Right atrium auricular region (tissue), 2 donors: ENCODE measurements around the gene OTOF. TPM values are rescaled to one million over a fixed set of nuclear protein-coding genes. Genes with fewer than 3 reads are reported as not detected.
A peak's percentile ranks its signal among the peaks of the same experiment; 100 is the strongest.

Experiments used
- DNase-seq: peaks from one replicate; pipeline ENCODE4 v3.0.0-alpha.2; 2019; ENCODE audit warnings: low spot score
- H3K27ac ChIP-seq, 2 donors: fragments of 200-600 bp; sonication (generic); 1 replicate in 1 of 2; 2 replicates in 1 of 2; pipeline ENCODE4 v1.5.1; 2016 to 2019
- H3K27me3 ChIP-seq, 2 donors: fragments of 200-600 bp; sonication (generic); one replicate each; pipeline versions ENCODE4 v1.5.1 to v1.6.0; 2017 to 2019
- H3K36me3 ChIP-seq: fragments of 200-600 bp; sonication (generic); one replicate; pipeline ENCODE4 v1.5.1; 2016
- H3K4me1 ChIP-seq, 2 donors: fragments of 200-600 bp; sonication (generic); one replicate each; pipeline versions ENCODE4 v1.5.1 to v1.6.0; 2017 to 2019
- H3K4me3 ChIP-seq, 2 donors: fragments of 200-600 bp; sonication (generic); 1 replicate in 1 of 2; 2 replicates in 1 of 2; pipeline ENCODE4 v1.5.1; 2017 to 2019; ENCODE audit warnings: mild to moderate bottlenecking in 1 of 2, moderate library complexity in 1 of 2
- H3K9me3 ChIP-seq, 2 donors: fragments of 200-600 bp; sonication (generic); one replicate each; pipeline ENCODE4 v1.5.1; 2019
- CTCF ChIP-seq, 2 donors: fragments of 200-600 bp; sonication (generic); IDR thresholded peaks; one replicate each; pipeline ENCODE4 v1.5.1; 2019; ENCODE audit warnings: antibody characterized with exemption in 2 of 2
- total RNA-seq, 2 donors: library from RNA; depleted of rRNA; stranded (reverse); fragments of >200 nt; gene quantifications; one replicate each; pipeline ENCODE4 v1.1.0, GENCODE V29; 2016

The OTOF gene
- total RNA-seq, 2 donors from 2014 or later: 0.08 to 0.33 TPM

DNA sequence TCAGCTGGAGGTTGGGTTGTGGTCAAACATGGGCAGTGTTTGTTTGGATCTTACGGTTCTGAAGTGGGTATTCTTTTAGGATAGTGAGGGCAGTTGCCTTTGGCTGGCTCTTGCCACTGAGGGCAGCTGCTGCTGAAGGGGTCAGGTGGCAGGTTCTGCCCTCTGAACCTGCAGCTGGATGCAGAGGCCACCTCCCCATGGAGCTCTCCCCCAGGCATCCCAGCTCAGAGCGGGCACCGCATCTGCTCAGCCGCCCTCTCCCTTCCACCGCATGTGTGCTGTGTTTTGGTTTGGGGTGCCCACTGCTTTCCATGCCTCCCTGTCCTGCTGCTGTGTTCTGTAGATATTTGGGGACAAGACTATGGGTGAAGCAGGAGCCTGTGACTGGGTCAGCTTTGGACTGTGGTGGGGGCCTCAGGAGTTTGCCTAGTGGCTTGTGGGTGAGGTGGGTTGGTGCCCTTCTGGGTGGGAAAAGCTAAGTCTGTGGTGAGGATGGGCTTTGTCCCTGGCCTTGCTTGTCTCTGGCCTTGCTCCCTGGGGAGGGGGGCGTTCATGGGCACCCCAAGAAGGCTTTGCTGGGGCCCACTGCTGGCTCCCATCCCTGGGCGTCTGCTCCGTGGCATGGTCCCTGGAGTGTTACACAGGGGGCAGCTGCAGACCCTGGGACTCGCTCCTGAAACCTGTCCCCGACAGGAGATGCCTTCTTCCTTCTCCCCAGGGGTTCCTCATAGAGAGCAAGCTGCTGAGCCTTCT is 28.5 kb downstream of the OTOF start:
- no peaks in the 10 kb centered on the region for H3K36me3 ChIP-seq
- peak; percentile 16 for DNase-seq
- no peak overlapping the region for H3K27ac ChIP-seq
- no peaks in the 10 kb centered on the region for H3K4me1 ChIP-seq
- no peaks in the 10 kb centered on the region for H3K27me3 ChIP-seq
- H3K4me3 ChIP-seq: no peak overlapping the region
- no peak for TF ChIP-seq CTCF (IDR thresholded peaks at IDR 0.05)
- H3K9me3 ChIP-seq: no peaks in the 10 kb centered on the region

DNA sequence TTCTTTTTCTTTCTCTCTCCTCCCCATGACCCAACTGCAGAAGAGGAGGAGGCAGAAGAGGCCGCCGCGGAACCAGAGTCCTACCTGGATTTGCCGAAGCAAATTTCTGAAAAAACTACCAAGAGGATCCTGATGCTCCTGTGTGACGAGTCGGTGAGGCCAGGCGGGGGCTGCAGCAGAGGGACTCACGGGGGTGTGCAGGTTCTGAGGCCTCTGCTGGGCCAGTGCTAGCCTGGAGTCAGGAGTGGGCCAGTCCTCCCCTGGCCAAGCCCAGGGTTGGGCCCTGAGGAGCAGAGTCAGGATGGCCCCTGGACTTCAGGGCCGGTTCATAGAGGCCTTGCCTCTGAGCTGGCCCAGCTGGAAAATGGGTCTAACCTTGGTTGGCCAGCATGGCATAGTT is 29.3 kb downstream of the OTOF start:
- no peak for TF ChIP-seq CTCF (IDR thresholded peaks at IDR 0.05)
- no peak overlapping the region for H3K27ac ChIP-seq
- H3K4me3 ChIP-seq: no peak overlapping the region
- H3K36me3 ChIP-seq: no peaks in the 10 kb centered on the region
- H3K27me3 ChIP-seq: no peaks in the 10 kb centered on the region
- no peaks in the 10 kb centered on the region for H3K9me3 ChIP-seq
- peak; percentile 46 for DNase-seq
- H3K4me1 ChIP-seq: no peaks in the 10 kb centered on the region

DNA sequence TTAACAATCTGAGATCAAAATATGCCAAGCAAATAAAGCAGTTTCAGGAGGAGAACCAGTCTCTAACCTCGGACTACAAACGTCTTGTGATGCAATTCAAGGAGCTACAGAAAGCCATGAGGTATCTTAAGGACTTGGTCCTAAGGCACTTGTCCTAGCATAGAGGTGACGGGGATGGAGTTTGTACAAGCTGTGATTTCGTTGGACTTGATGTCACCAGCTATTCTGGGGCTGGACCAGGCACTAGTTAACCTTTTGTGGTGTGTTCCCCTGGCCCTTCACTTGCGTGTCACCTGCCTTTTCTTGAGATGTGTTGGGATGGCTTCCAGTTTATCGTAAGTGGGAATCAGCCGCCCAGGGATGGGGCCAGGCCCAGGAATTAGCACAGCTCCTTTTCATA is 33.7 kb downstream of the OTOF start:
- no peak for TF ChIP-seq CTCF (IDR thresholded peaks at IDR 0.05)
- no peaks in the 10 kb centered on the region for H3K4me1 ChIP-seq
- peak; percentile 23 for DNase-seq
- no peak overlapping the region for H3K27ac ChIP-seq
- H3K36me3 ChIP-seq: no peaks in the 10 kb centered on the region
- H3K4me3 ChIP-seq: no peak overlapping the region
- H3K27me3 ChIP-seq: no peaks in the 10 kb centered on the region
- no peaks in the 10 kb centered on the region for H3K9me3 ChIP-seq

GRCh38 chr2:26442707-26443106 is 35.2 kb downstream of the OTOF start:
- H3K27ac ChIP-seq: no peak overlapping the region
- H3K9me3 ChIP-seq: no peaks in the 10 kb centered on the region
- no peaks in the 10 kb centered on the region for H3K36me3 ChIP-seq
- H3K4me1 ChIP-seq: no peaks in the 10 kb centered on the region
- H3K4me3 ChIP-seq: no peak overlapping the region
- no peaks in the 10 kb centered on the region for H3K27me3 ChIP-seq
- TF ChIP-seq CTCF (IDR thresholded peaks at IDR 0.05): no peak
- no peak for DNase-seq

- H3K4me1 ChIP-seq: no peaks in the 10 kb centered on the region
- TF ChIP-seq CTCF (IDR thresholded peaks at IDR 0.05): no peak
- no peaks in the 10 kb centered on the region for H3K36me3 ChIP-seq
- no peaks in the 10 kb centered on the region for H3K27me3 ChIP-seq
- H3K9me3 ChIP-seq: no peaks in the 10 kb centered on the region
- DNase-seq: no peak
- no peak overlapping the region for H3K27ac ChIP-seq
- H3K4me3 ChIP-seq: no peak overlapping the region
These were observed 35.6 kb downstream of the OTOF start for GRCh38 chr2:26442301-26442700.

DNA sequence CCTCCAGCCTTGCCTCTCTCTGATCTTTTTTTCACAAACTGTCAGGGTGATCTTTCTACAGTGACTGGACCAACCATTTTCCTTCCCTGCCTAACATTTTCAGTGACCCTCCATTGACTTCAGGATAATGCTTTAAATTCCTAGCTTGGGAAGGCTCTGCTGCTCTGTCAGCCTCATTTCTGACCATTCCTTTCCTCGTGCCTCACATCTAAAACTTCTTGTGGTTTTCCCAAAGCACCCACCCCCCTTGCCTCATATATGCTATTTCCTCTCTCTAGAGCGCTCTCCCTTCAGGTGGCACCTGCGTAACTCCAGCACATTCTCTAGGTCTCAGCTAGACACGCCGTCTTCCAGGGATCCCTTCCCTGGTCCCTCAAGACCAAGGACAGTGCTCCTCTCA is 39.0 kb downstream of the OTOF start:
- Histone ChIP-seq H3K9me3 (no peaks in the 10 kb centered on the region), H3K27me3 (no peaks in the 10 kb centered on the region), H3K27ac (no peak overlapping the region), H3K4me1 (no peaks in the 10 kb centered on the region), H3K4me3 (no peak overlapping the region), H3K36me3 (no peaks in the 10 kb centered on the region)
- no peak for DNase-seq
- no peak for TF ChIP-seq CTCF (IDR thresholded peaks at IDR 0.05)
